Liver (tissue), 3 donors: ENCODE measurements around the gene BBS10.
"Not testable (repeated sequence)": the region's sequence is repeated elsewhere in the genome, so short reads cannot be mapped to it uniquely, and the experiment has no call there.

ENCODE experiments used
- GABPA ChIP-seq, 2 donors: IDR thresholded peaks in 1 of 2; conservative IDR thresholded peaks in 1 of 2; 2 replicates each; pipeline ENCODE4 v1.6.1; 2016; ENCODE audit warnings: antibody characterized with exemption in 2 of 2, mild to moderate bottlenecking in 1 of 2, moderate library complexity in 1 of 2
- JUND ChIP-seq, 2 donors: IDR thresholded peaks; 2 replicates each; pipeline ENCODE4 v1.6.1; 2016; ENCODE audit warnings: antibody characterized with exemption in 2 of 2
- SP1 ChIP-seq: IDR thresholded peaks from 2 replicates; pipeline ENCODE4 v1.6.1; 2018; ENCODE audit warnings: antibody characterized with exemption, mild to moderate bottlenecking
- TF ChIP-seq, protein P1 (sequence below): fragments of 150-350 bp; IDR thresholded peaks from 2 replicates; pipeline ENCODE4 v1.5.1; 2017; ENCODE audit warnings: improper control_type of control experiment, low read depth, low read length; ENCODE audit not compliant: missing input control
- TF ChIP-seq, protein P2 (sequence below): IDR thresholded peaks from 2 replicates; pipeline ENCODE4 v1.6.1; 2016; ENCODE audit warnings: antibody characterized with exemption
- TF ChIP-seq, protein P3 (sequence below): IDR thresholded peaks from 2 replicates; pipeline ENCODE4 v1.6.1; 2016; ENCODE audit warnings: antibody characterized with exemption, mild to moderate bottlenecking
- donor health status: healthy.
- donor health status: healthy.

DNA sequence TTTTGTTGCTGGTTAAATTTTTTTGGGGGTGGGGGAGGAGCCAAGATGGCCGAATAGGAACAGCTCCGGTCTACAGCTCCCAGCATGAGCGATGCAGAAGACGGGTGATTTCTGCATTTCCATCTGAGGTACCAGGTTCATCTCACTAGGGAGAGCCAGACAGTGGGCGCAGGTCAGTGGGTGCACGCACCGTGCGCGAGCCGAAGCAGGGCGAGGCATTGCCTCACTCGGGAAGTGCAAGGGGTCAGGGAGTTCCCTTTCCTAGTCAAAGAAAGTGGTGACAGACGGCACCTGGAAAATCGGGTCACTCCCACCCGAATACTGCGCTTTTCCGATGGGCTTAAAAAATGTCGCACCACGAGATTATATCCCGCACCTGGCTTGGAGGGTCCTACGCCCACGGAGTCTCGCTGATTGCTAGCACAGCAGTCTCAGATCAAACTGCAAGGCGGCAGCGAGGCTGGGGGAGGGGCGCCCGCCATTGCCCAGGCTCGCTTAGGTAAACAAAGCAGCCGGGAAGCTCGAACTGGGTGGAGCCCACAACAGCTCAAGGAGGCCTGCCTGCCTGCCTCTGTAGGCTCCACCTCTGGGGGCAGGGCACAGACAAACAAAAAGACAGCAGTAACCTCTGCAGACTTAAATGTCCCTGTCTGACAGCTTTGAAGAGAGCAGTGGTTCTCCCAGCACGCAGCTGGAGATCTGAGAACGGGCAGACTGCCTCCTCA is 28.5 kb downstream of the BBS10 start:
- TF ChIP-seq, protein P1, sequence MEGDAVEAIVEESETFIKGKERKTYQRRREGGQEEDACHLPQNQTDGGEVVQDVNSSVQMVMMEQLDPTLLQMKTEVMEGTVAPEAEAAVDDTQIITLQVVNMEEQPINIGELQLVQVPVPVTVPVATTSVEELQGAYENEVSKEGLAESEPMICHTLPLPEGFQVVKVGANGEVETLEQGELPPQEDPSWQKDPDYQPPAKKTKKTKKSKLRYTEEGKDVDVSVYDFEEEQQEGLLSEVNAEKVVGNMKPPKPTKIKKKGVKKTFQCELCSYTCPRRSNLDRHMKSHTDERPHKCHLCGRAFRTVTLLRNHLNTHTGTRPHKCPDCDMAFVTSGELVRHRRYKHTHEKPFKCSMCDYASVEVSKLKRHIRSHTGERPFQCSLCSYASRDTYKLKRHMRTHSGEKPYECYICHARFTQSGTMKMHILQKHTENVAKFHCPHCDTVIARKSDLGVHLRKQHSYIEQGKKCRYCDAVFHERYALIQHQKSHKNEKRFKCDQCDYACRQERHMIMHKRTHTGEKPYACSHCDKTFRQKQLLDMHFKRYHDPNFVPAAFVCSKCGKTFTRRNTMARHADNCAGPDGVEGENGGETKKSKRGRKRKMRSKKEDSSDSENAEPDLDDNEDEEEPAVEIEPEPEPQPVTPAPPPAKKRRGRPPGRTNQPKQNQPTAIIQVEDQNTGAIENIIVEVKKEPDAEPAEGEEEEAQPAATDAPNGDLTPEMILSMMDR = not testable (repeated sequence)
- TF ChIP-seq, protein P2, sequence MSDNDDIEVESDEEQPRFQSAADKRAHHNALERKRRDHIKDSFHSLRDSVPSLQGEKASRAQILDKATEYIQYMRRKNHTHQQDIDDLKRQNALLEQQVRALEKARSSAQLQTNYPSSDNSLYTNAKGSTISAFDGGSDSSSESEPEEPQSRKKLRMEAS = not testable (repeated sequence)
- TF ChIP-seq, protein P3, sequence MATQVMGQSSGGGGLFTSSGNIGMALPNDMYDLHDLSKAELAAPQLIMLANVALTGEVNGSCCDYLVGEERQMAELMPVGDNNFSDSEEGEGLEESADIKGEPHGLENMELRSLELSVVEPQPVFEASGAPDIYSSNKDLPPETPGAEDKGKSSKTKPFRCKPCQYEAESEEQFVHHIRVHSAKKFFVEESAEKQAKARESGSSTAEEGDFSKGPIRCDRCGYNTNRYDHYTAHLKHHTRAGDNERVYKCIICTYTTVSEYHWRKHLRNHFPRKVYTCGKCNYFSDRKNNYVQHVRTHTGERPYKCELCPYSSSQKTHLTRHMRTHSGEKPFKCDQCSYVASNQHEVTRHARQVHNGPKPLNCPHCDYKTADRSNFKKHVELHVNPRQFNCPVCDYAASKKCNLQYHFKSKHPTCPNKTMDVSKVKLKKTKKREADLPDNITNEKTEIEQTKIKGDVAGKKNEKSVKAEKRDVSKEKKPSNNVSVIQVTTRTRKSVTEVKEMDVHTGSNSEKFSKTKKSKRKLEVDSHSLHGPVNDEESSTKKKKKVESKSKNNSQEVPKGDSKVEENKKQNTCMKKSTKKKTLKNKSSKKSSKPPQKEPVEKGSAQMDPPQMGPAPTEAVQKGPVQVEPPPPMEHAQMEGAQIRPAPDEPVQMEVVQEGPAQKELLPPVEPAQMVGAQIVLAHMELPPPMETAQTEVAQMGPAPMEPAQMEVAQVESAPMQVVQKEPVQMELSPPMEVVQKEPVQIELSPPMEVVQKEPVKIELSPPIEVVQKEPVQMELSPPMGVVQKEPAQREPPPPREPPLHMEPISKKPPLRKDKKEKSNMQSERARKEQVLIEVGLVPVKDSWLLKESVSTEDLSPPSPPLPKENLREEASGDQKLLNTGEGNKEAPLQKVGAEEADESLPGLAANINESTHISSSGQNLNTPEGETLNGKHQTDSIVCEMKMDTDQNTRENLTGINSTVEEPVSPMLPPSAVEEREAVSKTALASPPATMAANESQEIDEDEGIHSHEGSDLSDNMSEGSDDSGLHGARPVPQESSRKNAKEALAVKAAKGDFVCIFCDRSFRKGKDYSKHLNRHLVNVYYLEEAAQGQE = not testable (repeated sequence)
- not testable (repeated sequence) for TF ChIP-seq SP1; GABPA (IDR thresholded peaks at IDR 0.05 in 1 of 2, conservative IDR thresholded peaks at IDR 0.05 in 1 of 2); JUND (IDR thresholded peaks at IDR 0.05)
